ENCODE results near the gene MBTD1. TPM values are rescaled to one million over a fixed set of nuclear protein-coding genes. Genes with fewer than 3 reads are reported as not detected.

Gene MBTD1
- total and polyA plus RNA-seq, 9 of the 15 experiments (the other 6 are each of a cell fraction or from before 2014, with no cell fraction given), result 2.1 to 26.3 (median 13.3) TPM

DNA sequence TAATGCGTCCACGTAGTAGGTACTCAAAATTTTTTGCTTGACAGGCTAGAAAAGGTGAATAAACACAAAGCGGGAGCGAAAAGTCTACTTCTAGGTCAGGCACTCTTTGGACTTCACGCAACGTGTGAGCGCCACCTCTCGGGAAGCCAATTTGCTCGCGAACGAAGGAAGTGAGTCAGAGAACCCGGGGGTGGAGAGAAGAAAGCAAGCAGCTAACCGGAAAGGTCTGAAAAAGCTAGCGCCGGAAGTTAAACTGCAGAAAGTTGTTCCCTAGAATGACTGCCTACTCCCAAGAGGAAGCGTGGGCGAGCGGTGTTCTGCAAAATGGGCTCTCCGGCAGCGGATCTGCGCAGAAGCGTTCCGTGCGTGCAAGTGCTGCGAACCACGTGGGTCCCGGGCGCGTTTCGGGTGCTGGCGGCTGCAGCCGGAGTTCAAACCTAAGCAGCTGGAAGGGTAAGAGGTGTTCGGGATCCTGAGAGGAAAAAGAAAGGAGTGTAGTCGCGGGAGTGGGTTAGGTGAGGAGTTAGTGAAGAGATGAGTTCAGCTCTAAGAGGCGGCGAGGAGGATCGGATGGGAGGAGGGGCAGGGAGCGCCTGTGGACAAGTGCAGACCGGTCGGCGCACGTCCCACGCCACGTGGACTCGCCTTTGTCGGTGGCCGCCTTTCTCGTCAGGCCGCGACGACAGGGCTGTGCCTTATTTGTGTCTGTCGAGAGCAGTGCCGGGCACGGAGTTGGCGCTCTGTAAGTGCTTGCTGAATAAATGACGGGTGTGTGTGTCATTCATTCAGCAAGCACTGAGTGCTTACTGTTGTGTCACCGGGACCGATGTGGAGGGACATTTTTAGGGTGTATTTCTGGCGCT is 106.4 kb downstream of the MBTD1 start, which contains the start of gene NME1 (continued):
- TF ChIP-seq, protein P1, sequence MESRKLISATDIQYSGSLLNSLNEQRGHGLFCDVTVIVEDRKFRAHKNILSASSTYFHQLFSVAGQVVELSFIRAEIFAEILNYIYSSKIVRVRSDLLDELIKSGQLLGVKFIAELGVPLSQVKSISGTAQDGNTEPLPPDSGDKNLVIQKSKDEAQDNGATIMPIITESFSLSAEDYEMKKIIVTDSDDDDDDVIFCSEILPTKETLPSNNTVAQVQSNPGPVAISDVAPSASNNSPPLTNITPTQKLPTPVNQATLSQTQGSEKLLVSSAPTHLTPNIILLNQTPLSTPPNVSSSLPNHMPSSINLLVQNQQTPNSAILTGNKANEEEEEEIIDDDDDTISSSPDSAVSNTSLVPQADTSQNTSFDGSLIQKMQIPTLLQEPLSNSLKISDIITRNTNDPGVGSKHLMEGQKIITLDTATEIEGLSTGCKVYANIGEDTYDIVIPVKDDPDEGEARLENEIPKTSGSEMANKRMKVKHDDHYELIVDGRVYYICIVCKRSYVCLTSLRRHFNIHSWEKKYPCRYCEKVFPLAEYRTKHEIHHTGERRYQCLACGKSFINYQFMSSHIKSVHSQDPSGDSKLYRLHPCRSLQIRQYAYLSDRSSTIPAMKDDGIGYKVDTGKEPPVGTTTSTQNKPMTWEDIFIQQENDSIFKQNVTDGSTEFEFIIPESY (CRISPR knock-in tag; IDR thresholded peaks at IDR 0.05), result peak; percentile 94
- TF ChIP-seq ELF2 (CRISPR knock-in tag; IDR thresholded peaks at IDR 0.05) (peak; percentile 71; the same call in 1 of the 2 replicates), DMBX1 (CRISPR knock-in tag; IDR thresholded peaks at IDR 0.05; ENCODE audit: borderline replicate concordance) (no peak), ZSCAN29 (IDR thresholded peaks at IDR 0.05) (no peak), POLR2AphosphoS5 (IDR thresholded peaks at IDR 0.05; ENCODE audit: control insufficient read depth, insufficient read depth, low read depth, low read length) (peak; percentile 87), SP2 (IDR thresholded peaks at IDR 0.05; ENCODE audit: extremely low read depth, low read depth, low read length, poor library complexity, severe bottlenecking) (no peak), ARID2 (IDR thresholded peaks at IDR 0.05) (no peak; the same call in 1 of the 2 replicates), PHB2 (IDR thresholded peaks at IDR 0.05; ENCODE audit: low read depth) (peak; percentile 80), ZNF785 (CRISPR knock-in tag; IDR thresholded peaks at IDR 0.05) (no peak), TCF3 (CRISPR knock-in tag; IDR thresholded peaks at IDR 0.05) (peak; percentile 48; the same call in 1 of the 2 replicates), RFX7 (CRISPR knock-in tag; IDR thresholded peaks at IDR 0.05) (0 out of 2 replicates have a peak, but pooled peaks have one; percentile 40), FOSL1 (tag; conservative IDR thresholded peaks at IDR 0.05) (peak; percentile 96), MECOM (CRISPR knock-in tag; IDR thresholded peaks at IDR 0.05) (0 out of 2 replicates have a peak, but pooled peaks have one; percentile 32)
- TF ChIP-seq, protein P2, sequence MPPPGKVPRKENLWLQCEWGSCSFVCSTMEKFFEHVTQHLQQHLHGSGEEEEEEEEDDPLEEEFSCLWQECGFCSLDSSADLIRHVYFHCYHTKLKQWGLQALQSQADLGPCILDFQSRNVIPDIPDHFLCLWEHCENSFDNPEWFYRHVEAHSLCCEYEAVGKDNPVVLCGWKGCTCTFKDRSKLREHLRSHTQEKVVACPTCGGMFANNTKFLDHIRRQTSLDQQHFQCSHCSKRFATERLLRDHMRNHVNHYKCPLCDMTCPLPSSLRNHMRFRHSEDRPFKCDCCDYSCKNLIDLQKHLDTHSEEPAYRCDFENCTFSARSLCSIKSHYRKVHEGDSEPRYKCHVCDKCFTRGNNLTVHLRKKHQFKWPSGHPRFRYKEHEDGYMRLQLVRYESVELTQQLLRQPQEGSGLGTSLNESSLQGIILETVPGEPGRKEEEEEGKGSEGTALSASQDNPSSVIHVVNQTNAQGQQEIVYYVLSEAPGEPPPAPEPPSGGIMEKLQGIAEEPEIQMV (tag; conservative IDR thresholded peaks at IDR 0.05; ENCODE audit: low read depth), result no peak
- TF ChIP-seq, protein P3, sequence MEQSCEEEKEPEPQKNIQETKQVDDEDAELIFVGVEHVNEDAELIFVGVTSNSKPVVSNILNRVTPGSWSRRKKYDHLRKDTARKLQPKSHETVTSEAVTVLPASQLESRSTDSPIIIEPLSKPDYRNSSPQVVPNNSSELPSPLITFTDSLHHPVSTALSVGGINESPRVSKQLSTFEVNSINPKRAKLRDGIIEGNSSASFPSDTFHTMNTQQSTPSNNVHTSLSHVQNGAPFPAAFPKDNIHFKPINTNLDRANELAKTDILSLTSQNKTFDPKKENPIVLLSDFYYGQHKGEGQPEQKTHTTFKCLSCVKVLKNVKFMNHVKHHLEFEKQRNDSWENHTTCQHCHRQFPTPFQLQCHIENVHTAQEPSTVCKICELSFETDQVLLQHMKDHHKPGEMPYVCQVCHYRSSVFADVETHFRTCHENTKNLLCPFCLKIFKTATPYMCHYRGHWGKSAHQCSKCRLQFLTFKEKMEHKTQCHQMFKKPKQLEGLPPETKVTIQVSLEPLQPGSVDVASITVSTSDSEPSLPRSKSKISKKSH (CRISPR knock-in tag; IDR thresholded peaks at IDR 0.05), result no peak
- TF ChIP-seq, protein P4, sequence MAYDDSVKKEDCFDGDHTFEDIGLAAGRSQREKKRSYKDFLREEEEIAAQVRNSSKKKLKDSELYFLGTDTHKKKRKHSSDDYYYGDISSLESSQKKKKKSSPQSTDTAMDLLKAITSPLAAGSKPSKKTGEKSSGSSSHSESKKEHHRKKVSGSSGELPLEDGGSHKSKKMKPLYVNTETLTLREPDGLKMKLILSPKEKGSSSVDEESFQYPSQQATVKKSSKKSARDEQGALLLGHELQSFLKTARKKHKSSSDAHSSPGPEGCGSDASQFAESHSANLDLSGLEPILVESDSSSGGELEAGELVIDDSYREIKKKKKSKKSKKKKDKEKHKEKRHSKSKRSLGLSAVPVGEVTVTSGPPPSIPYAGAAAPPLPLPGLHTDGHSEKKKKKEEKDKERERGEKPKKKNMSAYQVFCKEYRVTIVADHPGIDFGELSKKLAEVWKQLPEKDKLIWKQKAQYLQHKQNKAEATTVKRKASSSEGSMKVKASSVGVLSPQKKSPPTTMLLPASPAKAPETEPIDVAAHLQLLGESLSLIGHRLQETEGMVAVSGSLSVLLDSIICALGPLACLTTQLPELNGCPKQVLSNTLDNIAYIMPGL (CRISPR knock-in tag; IDR thresholded peaks at IDR 0.05), result peak; percentile 44; the same call in 1 of the 2 replicates
- TF ChIP-seq, protein P5, sequence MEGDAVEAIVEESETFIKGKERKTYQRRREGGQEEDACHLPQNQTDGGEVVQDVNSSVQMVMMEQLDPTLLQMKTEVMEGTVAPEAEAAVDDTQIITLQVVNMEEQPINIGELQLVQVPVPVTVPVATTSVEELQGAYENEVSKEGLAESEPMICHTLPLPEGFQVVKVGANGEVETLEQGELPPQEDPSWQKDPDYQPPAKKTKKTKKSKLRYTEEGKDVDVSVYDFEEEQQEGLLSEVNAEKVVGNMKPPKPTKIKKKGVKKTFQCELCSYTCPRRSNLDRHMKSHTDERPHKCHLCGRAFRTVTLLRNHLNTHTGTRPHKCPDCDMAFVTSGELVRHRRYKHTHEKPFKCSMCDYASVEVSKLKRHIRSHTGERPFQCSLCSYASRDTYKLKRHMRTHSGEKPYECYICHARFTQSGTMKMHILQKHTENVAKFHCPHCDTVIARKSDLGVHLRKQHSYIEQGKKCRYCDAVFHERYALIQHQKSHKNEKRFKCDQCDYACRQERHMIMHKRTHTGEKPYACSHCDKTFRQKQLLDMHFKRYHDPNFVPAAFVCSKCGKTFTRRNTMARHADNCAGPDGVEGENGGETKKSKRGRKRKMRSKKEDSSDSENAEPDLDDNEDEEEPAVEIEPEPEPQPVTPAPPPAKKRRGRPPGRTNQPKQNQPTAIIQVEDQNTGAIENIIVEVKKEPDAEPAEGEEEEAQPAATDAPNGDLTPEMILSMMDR (IDR thresholded peaks at IDR 0.05 in 2 of 3, conservative IDR thresholded peaks at IDR 0.05 in 1 of 3; ENCODE audit: insufficient read depth in 2 of 3, low read depth in 1 of 3, low read length in 3 of 3), result peak; percentile 89 to 99 (median 96)
